ENCODE measurements around the gene WNT7B.

The WNT7B gene

DNA sequence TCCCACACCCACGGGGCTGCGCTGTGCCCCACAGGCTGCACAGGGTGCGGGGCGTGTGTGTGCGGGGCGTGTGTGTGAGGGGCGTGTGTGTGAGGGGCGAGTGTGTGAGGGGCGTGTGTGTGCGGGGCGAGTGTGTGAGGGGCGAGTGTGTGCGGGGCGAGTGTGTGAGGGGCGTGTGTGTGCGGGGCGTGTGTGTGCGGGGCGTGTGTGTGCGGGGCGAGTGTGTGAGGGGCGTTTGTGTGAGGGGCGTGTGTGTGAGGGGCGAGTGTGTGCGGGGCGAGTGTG lies 86.7 kb downstream of the WNT7B start:
- TF ChIP-seq, protein P1, sequence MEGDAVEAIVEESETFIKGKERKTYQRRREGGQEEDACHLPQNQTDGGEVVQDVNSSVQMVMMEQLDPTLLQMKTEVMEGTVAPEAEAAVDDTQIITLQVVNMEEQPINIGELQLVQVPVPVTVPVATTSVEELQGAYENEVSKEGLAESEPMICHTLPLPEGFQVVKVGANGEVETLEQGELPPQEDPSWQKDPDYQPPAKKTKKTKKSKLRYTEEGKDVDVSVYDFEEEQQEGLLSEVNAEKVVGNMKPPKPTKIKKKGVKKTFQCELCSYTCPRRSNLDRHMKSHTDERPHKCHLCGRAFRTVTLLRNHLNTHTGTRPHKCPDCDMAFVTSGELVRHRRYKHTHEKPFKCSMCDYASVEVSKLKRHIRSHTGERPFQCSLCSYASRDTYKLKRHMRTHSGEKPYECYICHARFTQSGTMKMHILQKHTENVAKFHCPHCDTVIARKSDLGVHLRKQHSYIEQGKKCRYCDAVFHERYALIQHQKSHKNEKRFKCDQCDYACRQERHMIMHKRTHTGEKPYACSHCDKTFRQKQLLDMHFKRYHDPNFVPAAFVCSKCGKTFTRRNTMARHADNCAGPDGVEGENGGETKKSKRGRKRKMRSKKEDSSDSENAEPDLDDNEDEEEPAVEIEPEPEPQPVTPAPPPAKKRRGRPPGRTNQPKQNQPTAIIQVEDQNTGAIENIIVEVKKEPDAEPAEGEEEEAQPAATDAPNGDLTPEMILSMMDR (IDR thresholded peaks at IDR 0.05): no peak
- no peak for TF ChIP-seq ZFX (IDR thresholded peaks at IDR 0.05; ENCODE audit: borderline replicate concordance)
- H3K27ac ChIP-seq: no peak overlapping the region

DNA sequence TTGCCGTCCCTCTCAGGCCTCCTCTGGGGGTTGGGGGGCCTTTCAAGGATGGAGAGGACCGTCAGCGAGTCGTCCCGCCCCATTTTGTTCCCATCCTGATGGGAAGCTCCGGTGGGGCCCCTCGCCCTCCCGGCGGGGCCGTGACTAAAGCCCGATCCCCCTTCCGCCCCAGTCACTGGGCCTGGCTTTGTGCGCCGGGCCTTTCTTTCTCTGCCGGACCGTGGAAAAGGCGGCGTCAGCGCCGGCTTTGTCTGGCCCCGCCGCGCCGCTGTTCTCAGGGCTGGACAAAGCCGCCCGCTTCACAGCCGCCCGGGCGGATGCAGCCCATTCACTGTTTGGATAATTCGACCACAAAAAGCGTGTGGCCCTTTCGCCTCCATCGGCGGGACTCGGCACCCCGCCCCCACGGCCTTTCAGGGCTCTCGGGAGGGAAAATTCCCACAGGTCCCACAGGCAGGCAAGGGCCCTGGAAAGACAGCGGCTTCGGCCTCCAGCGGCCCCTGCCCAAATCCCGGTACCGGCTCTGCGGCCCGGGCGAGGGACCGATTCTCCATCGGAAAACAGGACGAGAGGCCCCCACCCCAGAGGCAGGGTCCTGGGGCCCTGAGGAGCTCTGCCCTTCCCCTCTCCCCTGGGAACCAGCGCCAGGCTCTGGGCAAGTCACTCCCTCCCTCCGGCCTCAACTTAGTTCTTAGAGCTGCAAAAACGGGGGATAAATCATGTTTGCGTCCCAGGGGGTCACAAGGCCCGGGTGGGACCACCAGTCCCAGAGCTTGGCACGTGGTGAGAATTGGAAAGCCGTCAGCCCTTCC lies 87.2 kb downstream of the WNT7B start:
- no peak for TF ChIP-seq ZFX (IDR thresholded peaks at IDR 0.05; ENCODE audit: borderline replicate concordance)
- TF ChIP-seq, protein P1 (IDR thresholded peaks at IDR 0.05): no peak
- no peak overlapping the region for H3K27ac ChIP-seq

GRCh38 chr22:45889093-45889538 lies 87.8 kb downstream of the WNT7B start:
- TF ChIP-seq, protein P1 (IDR thresholded peaks at IDR 0.05): no peak
- TF ChIP-seq ZFX (IDR thresholded peaks at IDR 0.05; ENCODE audit: borderline replicate concordance): no peak
- no peak overlapping the region for H3K27ac ChIP-seq

GRCh38 chr22:45888221-45889092 lies 88.5 kb downstream of the WNT7B start:
- TF ChIP-seq, protein P1 (IDR thresholded peaks at IDR 0.05): no peak
- TF ChIP-seq ZFX (IDR thresholded peaks at IDR 0.05; ENCODE audit: borderline replicate concordance): no peak
- no peak overlapping the region for H3K27ac ChIP-seq

DNA sequence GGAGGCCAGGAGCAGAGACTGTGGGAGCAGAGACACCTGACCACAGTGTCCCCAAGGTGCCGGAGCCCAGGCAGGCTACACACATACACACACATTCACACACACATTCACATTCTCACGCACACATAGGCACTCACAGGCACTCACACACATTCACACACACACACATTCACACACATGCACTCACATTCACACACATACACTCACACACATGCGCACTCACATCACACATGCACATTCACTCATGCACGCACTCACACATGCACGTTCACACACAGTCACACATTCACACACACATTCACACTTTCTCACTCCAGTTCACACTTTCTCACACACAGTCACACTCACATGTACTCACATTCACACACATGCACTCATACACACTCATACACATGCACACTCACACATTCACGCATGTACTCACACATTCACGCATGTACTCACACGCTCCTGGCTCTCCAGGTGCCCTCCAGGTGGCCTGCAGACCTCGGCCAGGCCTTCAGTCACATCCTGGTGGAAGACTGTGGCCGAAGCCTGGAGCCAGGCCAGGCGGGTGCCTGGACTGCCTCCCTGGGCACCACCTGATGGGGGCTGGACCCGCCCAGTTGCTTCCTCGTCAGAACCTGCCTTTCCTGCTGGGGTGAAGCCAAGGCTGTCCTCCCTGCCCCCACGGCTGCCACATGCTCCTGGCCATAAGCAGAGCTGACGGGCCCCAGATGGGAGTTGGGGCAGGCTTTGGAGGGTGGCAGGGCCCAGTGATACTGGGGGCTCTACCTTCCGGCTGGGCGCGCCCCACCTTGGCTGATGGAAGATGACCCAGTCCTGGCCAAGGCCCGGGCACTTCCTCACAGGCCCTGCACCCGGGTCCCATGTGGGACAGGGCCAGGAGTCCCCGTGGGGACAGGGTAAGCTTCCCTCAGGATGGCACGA lies 89.5 kb downstream of the WNT7B start:
- no peak for TF ChIP-seq ZFX (IDR thresholded peaks at IDR 0.05; ENCODE audit: borderline replicate concordance)
- TF ChIP-seq, protein P1 (IDR thresholded peaks at IDR 0.05): no peak
- H3K27ac ChIP-seq: no peak overlapping the region

- no peak overlapping the region for H3K27ac ChIP-seq
- TF ChIP-seq, protein P1 (IDR thresholded peaks at IDR 0.05): no peak
- no peak for TF ChIP-seq ZFX (IDR thresholded peaks at IDR 0.05; ENCODE audit: borderline replicate concordance)
Observed at GRCh38 chr22:45886540-45886939, 90.4 kb downstream of the WNT7B start.
